EL (cell line): Measurements from ENCODE around the gene C1QA.
"Not testable (repeated sequence)": the region's sequence is repeated elsewhere in the genome, so short reads cannot be mapped to it uniquely, and the experiment has no call there.

Source experiments
- DNase-seq: peaks from one replicate; pipeline ENCODE4 v3.0.0-alpha.2; 2016

The C1QA gene

GRCh38 chr1:22643381-22643780, 7.0 kb downstream of the C1QA start, which contains the start of gene C1QC:
C1QC (plus strand) TSS chr1:22643633; CDS start chr1:22644024, 391 bp downstream.
- DNase-seq: no peak

- no peak for DNase-seq
These were observed 7.5 kb downstream of the C1QA start for GRCh38 chr1:22643928-22644327.

- no peak for DNase-seq
These were observed 9.5 kb downstream of the C1QA start for GRCh38 chr1:22645931-22646330.

GRCh38 chr1:22646384-22646783, 10.0 kb downstream of the C1QA start:
- no peak for DNase-seq

GRCh38 chr1:22650089-22650693, 13.8 kb downstream of the C1QA start:
- no peak for DNase-seq

GRCh38 chr1:22651941-22652856, 15.8 kb downstream of the C1QA start:
- DNase-seq: no peak

- no peak for DNase-seq
These were observed 16.5 kb downstream of the C1QA start, which contains the start of gene C1QB for GRCh38 chr1:22652881-22653316. C1QB (plus strand) TSS chr1:22653236; CDS start chr1:22659463, 6,227 bp downstream.

- DNase-seq: no peak
These were observed 18.3 kb downstream of the C1QA start for GRCh38 chr1:22654692-22655091.

GRCh38 chr1:22658385-22659163, 22.1 kb downstream of the C1QA start:
- DNase-seq: no peak

- DNase-seq: no peak
These were observed 24.4 kb downstream of the C1QA start for GRCh38 chr1:22660716-22661241.

- no peak for DNase-seq
These were observed 25.5 kb downstream of the C1QA start for GRCh38 chr1:22661880-22662279.

GRCh38 chr1:22662318-22662717, 25.9 kb downstream of the C1QA start:
- DNase-seq: peak; percentile 15

GRCh38 chr1:22662986-22663408, 26.6 kb downstream of the C1QA start:
- no peak for DNase-seq

- peak; percentile 30 for DNase-seq
These were observed 29.3 kb downstream of the C1QA start for GRCh38 chr1:22665752-22666151.

GRCh38 chr1:22666412-22666811, 30.0 kb downstream of the C1QA start:
- no peak for DNase-seq

- DNase-seq: not testable (repeated sequence)
These were observed 32.4 kb downstream of the C1QA start for GRCh38 chr1:22668840-22669239.

GRCh38 chr1:22670352-22670975, 34.0 kb downstream of the C1QA start:
- DNase-seq: no peak

GRCh38 chr1:22671999-22672398, 35.6 kb downstream of the C1QA start:
- no peak for DNase-seq

GRCh38 chr1:22673486-22674409, 37.3 kb downstream of the C1QA start:
- peak; percentile 62 for DNase-seq

- no peak for DNase-seq
These were observed 38.0 kb downstream of the C1QA start for GRCh38 chr1:22674410-22674749.

GRCh38 chr1:22676151-22676550, 39.7 kb downstream of the C1QA start:
- not testable (repeated sequence) for DNase-seq
